Gastrocnemius medialis (tissue), 4 donors: ENCODE data around the gene CREBL2.

Experiments
- POLR2A ChIP-seq, 2 donors: fragments of 450-650 bp; IDR thresholded peaks; one replicate each; pipeline ENCODE4 v1.6.1; 2017; ENCODE audit warnings: antibody characterized with exemption in 2 of 2, mild to moderate bottlenecking in 2 of 2, moderate library complexity in 2 of 2
- TF ChIP-seq, protein P1 (sequence below), 5 experiments: fragments of 450-650 bp in 3 of 5; fragments of 200-600 bp in 2 of 5; sonication (generic) in 2 of 5; IDR thresholded peaks in 4 of 5; conservative IDR thresholded peaks in 1 of 5; 1 replicate in 4 of 5; 2 replicates in 1 of 5; pipeline ENCODE4 v1.5.1; 2016 to 2019; ENCODE audit warnings: antibody characterized with exemption in 5 of 5, mild to moderate bottlenecking in 3 of 5, moderate library complexity in 3 of 5

DNA sequence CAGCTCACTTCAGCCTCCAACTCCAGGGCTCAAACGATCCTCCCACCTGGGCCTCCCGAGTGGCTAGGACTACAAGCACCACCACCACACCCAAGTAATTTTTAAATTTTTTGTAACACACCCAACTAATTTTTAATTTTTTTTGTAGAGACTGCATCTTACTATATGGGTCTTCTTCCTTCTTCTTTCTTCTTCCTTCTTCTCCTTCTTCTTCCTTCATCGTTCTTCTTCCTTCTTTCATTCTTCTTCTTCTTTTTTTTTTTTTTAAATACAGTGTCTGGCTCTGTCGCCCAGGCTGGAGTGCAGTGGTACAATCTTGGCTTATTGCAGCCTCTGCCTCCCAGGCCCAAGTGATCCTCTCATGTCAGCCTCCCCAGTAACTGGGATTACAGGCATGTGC is 965 bp upstream of the CREBL2 start:
- TF ChIP-seq, protein P1, sequence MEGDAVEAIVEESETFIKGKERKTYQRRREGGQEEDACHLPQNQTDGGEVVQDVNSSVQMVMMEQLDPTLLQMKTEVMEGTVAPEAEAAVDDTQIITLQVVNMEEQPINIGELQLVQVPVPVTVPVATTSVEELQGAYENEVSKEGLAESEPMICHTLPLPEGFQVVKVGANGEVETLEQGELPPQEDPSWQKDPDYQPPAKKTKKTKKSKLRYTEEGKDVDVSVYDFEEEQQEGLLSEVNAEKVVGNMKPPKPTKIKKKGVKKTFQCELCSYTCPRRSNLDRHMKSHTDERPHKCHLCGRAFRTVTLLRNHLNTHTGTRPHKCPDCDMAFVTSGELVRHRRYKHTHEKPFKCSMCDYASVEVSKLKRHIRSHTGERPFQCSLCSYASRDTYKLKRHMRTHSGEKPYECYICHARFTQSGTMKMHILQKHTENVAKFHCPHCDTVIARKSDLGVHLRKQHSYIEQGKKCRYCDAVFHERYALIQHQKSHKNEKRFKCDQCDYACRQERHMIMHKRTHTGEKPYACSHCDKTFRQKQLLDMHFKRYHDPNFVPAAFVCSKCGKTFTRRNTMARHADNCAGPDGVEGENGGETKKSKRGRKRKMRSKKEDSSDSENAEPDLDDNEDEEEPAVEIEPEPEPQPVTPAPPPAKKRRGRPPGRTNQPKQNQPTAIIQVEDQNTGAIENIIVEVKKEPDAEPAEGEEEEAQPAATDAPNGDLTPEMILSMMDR (IDR thresholded peaks at IDR 0.05 in 4 of 5, conservative IDR thresholded peaks at IDR 0.05 in 1 of 5): no peak
- no peak for TF ChIP-seq POLR2A (IDR thresholded peaks at IDR 0.05)
